Neural progenitor cell (in vitro differentiated cells): ENCODE measurements around the gene OR6M1.

Source experiments
- CTCF ChIP-seq: fragments of 200-600 bp; sonication (generic); IDR thresholded peaks from 2 replicates; pipeline ENCODE4 v1.5.1; 2017; ENCODE audit warnings: antibody characterized with exemption, mild to moderate bottlenecking
- EZH2 ChIP-seq: fragments of 200-600 bp; sonication (generic); IDR thresholded peaks from 2 replicates; pipeline ENCODE4 v1.6.1; 2017; ENCODE audit warnings: antibody characterized with exemption, mild to moderate bottlenecking, moderate library complexity

DNA sequence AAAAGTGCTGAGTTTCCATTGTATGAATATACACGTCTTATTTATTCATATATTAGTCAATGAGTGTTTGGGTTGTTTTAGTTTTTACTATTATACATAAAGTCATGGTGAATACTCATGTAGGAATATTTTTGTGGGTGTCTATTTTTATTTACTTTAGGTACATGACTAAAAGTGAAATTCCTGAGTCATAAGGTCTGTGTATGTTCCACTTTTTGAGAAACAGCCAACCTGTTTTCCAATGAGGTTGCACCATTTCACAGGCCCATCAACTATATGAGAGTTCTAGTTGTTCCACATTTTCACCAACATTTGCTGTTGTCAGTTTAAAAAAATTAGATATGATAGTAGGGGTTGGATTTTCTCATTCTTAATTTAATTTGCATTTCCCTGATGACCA lies 45.3 kb downstream of the OR6M1 start:
- TF ChIP-seq CTCF (no peak), EZH2 (no peak)
